HG03139 (cell line): ENCODE data around the gene CAPN2.

Experiments
- ATAC-seq: cut with Tn5 transposase; IDR thresholded peaks from one replicate; pipeline ENCODE4 v1.9.1; 2021; ENCODE audit not compliant: unreplicated experiment

CAPN2 gene

GRCh38 chr1:223758734-223759133 is 46.4 kb downstream of the CAPN2 start:
- no peak for ATAC-seq

GRCh38 chr1:223759273-223759672 is 46.9 kb downstream of the CAPN2 start:
- ATAC-seq = no peak

GRCh38 chr1:223760833-223761232 is 48.5 kb downstream of the CAPN2 start:
- ATAC-seq = no peak

- no peak for ATAC-seq
Observed at GRCh38 chr1:223761411-223761810, 49.1 kb downstream of the CAPN2 start.

GRCh38 chr1:223763251-223763650 is 50.9 kb downstream of the CAPN2 start:
- ATAC-seq = no peak

GRCh38 chr1:223763881-223764280 is 51.5 kb downstream of the CAPN2 start:
- ATAC-seq = no peak

GRCh38 chr1:223765036-223765718 is 52.8 kb downstream of the CAPN2 start:
- no peak for ATAC-seq

- no peak for ATAC-seq
Observed at GRCh38 chr1:223765719-223766340, 53.5 kb downstream of the CAPN2 start.

- no peak for ATAC-seq
Observed at GRCh38 chr1:223770621-223771315, 58.4 kb downstream of the CAPN2 start.

GRCh38 chr1:223771469-223771813 is 59.1 kb downstream of the CAPN2 start:
- no peak for ATAC-seq

GRCh38 chr1:223771814-223772770 is 59.8 kb downstream of the CAPN2 start:
- no peak for ATAC-seq

GRCh38 chr1:223772771-223773160 is 60.4 kb downstream of the CAPN2 start:
- ATAC-seq = no peak

- no peak for ATAC-seq
Observed at GRCh38 chr1:223774134-223774814, 61.9 kb downstream of the CAPN2 start.

- ATAC-seq = no peak
Observed at GRCh38 chr1:223775054-223775453, 62.7 kb downstream of the CAPN2 start.

GRCh38 chr1:223775711-223776074 is 63.4 kb downstream of the CAPN2 start:
- ATAC-seq = no peak

GRCh38 chr1:223776075-223776814 is 63.9 kb downstream of the CAPN2 start:
- ATAC-seq = no peak

GRCh38 chr1:223776826-223777454 is 64.6 kb downstream of the CAPN2 start:
- no peak for ATAC-seq

- no peak for ATAC-seq
Observed at GRCh38 chr1:223780318-223780717, 68.0 kb downstream of the CAPN2 start.

GRCh38 chr1:223780949-223781348 is 68.6 kb downstream of the CAPN2 start:
- ATAC-seq = no peak

GRCh38 chr1:223783676-223784075 is 71.3 kb downstream of the CAPN2 start:
- no peak for ATAC-seq
